GM19452 (cell line): ENCODE results near the gene AMN1.
"Not testable (repeated sequence)": the region's sequence is repeated elsewhere in the genome, so short reads cannot be mapped to it uniquely, and the experiment has no call there.

Experiments used
- ATAC-seq: cut with Tn5 transposase; IDR thresholded peaks from one replicate; pipeline ENCODE4 v1.9.1; 2021; ENCODE audit not compliant: unreplicated experiment

AMN1 gene

DNA sequence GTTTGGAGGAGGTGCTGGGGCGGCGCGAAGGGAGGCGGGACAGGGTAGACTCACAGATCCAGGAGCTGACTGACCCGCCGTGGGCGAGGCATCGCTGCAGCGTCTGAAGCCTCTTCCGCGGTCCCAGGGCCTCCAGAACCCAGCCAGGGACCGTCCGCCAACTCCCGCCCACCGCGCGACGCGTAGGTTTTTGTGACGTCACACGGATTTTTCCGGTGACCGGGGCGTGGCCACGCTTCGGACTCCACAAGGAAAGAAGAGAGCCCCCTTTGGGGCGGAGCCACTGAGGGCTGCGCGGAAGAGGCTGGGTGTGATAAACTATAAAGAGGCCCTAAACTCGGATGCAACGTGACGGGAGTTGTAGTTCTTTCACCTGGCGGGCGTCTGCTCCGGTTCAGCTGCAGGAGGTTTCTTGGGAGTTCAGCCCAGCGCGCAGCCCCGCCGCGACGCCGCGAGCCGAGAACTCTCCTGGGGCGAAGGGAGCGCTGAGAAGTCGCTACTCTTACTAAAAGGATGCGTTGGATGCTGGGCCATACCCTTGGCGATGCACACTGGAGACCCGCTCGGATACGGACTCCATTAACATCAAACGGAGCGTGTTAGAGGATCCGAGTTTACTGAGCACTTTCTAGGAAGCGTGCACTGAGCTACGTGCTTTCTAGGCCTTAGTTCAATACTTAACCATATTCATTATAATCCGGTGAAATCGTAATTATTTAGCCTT, at the start of gene AMN1:
TSS of gene AMN1 (minus strand) at position 105 of the 724 bp plus-strand sequence. CDS start at position 92, 13 bp downstream.
- ATAC-seq = peak; percentile 95

DNA sequence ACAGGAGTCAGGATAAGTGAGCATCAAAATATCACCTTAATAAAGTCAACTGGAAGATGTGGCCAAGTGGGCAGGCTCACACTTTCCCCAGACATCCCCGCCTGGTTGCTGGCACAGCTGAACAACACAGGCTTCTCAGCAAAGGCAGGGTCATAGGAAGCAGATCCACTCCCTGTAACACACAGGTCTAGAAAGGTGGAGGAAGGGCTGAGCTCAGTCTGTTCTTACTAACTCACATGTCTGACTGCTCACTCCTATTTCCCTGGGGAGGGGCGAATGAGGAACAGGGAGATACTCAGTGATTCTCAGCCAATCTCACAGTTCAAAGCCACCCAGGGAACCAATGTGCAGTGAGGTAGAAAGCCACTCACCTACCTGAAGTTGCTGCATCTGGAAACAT, 45.0 kb upstream of the AMN1 start:
- ATAC-seq = no peak

DNA sequence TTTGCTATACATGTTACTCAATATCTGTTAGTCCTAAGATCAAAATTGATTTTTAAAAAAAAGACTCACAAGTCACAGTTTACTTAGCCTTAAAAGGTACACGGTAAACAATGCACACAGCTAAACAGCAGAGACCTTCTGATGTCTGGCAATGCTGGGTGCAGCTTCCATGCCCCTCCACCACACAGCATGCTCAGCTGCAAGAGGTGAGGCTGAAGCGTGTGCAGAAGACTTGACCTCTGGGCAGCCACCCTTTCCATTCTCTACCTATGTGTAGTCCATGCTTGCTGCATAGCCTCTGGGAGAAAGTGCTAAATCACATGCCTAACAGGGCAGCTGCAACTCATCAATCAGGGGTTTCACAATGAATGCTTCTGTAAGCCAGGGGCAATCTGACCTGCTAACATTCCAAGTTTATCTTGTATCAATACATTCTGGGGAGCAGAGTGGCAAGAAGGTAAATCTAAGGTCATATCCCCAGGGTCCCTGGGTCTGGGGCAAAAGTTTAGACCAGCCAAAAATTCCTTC, 44.5 kb upstream of the AMN1 start:
- ATAC-seq = no peak

DNA sequence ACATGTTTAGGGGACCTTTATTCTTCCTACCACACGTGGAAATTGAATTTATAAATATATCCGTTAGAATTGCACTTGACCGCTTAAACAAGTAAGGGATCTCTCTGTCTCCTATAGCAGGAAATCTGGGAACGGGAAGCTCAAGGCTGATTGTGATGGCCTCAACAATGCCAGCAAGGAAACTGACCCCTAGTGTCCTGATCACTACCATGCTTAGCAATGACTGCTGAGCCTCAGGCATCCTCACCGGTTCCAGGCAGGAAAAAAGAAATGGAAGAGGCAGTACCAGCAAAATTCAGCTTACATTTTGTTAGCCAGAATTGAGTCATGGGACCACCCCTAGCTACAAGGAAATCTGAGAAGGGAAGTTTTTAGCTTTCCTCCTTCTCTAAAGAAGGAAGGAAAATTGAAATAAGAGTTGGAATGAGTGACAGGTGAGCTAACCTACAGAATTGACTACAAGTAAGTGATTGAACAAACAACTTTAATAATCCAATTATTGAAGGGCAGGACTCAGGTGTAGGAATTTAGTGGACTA, 43.9 kb upstream of the AMN1 start:
- ATAC-seq = no peak

DNA sequence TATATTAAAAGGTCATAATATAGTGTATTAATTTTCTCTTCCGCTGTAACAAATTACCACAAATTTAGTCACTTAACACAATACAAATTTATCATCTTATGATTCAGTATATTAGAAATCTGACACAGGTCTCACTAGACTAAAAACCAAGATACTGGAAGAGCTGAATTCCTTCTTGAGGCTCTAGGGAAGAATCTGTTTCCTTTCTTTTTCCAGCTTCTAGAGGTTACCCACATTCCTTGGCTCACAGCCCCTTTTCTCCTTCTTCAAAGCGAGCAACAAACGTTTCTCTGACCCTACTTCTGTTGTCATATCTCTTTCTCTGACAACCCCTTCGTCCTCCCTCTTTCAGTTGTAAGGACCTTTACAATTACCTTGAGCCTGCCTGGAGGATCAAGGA, 43.4 kb upstream of the AMN1 start:
- ATAC-seq = no peak

DNA sequence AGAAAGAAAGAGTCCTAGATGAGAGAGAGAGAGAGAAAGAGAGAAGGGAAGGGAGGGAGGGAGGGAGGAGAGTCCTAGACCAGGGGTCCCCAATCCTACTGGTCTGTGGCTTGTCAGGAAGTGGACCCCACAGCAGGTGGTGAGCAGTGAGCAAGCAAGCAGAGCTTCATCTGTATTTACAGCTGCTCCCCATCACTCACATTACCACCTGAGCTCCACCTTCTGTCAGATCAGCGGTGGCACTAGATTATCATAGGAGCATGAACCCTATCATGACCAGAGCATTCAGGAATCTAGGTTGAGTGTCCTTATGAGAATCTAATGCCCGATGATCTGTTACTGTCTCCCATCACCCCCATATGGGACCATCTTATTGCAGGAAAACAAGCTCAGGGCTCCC, 39.2 kb upstream of the AMN1 start:
- no peak for ATAC-seq

DNA sequence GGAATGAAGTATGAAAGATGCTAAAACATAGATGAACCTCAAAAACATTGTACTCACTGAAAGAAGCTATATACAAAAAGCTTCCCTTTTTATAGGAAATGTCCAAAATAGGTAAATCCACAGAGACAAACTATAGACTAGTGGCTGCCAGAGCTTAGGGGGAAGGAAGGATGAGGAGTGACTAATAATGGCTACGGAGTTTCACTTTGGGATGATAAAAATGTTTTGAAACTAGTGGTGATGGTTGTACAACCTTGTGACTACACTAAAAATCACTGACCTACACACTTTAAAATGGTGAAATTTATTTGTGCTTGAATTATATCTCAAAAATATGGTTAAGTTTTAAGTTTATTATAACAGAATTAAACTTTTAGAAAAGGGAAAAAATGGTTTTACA, 37.1 kb upstream of the AMN1 start:
- no peak for ATAC-seq

DNA sequence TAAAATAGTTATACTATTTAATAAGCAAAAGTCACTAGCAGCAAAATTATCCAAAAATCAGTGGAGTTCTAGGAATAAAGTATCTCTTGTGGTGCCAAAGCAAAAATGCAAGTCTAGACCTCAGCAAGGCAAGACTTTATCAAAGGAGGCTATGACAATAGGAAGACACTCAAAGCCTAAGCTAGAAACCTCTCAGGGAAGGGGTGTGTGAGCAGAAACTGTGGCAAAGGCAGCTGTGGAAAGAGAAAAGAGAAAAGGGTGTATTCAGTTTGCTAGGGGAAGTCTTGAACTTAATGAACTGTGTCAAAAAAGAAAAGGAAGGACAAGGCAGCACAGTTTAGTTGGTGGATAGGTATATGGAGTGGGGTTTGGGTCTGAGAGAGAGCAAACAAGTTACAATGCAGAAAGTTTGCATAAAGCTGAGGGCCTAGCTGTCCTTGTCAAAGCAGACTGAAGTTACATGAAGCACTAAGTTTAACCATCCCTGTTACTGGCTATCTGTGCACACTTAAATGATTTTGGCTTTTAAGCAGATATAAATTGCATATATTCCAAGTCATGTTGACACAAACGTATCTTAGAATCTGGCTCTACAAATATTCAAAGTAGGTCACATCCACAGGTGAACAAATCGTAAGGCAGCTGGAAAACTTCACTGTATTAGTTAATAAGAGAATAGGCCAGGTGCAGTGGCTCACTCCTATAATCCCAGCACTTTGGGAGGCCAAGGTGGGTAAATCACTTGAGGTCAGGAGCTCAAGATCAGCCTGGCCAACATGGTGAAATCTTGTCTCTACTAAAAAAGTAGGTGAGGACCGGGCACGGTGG, 31.0 kb upstream of the AMN1 start:
- no peak for ATAC-seq

DNA sequence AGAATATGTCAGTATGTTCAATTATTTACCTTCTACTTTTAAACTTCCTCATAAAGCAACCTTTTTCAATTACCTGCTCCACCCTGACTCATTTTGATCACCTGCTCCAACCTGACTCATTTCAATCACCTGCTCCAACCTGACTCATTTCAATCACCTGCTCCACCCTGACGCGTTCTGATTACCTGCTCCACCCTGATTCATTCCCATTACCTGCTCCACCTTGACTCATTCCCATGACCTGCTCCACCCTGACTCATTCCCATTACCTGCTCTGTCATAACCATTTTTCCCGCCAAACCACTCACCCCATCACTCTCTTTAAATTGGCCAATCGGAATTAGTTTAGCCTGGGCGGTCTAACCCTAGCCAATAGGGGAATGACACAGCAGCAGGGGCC, 29.5 kb upstream of the AMN1 start:
- ATAC-seq = not testable (repeated sequence)

DNA sequence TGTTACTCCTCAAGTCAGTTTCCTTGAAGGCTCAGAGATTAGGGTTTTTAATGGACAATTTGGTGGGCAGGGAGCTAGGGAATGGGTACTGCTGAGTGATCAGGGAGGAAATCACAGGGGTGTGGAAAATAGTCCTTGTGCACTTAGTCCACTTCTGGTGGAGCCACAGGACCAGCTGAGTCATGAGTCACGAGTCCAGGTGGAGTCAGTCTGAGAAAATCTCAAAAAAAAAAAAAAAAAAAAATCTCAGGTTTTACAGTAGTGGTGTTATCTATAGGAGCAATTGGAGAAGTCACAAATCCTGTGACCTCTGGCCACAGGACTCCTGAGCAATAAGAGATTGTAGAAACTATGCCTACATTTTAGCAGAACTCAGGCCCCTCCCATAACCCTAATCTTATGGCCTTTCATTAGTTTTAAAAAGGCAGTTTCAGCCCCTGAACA, 28.2 kb upstream of the AMN1 start:
- ATAC-seq = no peak

DNA sequence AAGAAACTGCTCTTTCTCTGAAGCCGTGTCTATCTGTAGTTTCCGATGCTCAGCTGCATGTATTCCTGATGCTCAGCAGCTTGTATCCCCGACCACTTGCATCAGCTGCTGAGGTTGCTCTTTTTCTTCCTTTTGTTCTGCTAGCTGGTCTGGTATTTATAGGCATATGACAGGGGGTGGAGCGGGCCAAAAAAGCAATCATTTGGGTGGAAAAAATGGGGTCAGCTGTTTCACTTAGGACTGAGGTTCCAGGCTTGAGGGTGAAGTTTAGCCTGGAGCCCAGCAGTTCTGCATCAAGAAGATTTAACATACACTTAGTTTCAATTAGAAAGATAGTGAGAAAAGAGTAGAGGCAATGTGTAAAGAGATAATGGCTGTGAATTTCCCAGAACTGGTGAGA, 23.6 kb upstream of the AMN1 start:
- no peak for ATAC-seq

DNA sequence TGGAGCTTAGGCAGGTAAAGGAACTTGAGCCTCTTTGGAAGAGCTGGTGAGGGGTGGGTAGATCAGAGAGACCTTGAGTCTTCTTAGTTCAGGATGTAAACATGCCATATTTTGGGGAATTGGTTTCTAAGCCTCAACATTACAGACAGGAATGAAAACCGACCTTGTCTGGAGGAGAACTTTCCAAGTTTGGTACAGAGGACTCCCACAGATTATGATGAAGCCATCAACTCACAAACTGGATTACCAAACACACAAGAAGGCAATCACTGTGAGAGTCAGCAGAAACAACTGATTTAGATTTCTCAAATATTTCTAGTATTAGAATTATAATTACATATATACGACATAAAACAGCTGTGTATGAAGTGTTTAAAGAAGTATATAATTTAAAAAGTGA, 22.3 kb upstream of the AMN1 start:
- no peak for ATAC-seq

DNA sequence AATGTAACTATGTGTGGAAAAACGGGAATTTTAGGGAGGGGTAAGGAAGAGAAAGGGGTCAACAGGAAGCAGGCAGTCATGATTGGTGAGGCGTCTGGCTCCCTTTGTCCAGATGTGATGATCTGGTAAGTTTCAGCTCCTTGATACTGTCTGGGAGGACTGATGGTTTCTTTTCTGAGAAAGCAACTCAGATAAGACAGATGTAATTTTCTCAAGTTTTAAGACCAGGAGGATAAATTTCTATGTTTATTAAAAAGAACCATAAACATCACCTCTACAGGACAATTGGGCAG, 21.9 kb upstream of the AMN1 start:
- ATAC-seq = no peak

DNA sequence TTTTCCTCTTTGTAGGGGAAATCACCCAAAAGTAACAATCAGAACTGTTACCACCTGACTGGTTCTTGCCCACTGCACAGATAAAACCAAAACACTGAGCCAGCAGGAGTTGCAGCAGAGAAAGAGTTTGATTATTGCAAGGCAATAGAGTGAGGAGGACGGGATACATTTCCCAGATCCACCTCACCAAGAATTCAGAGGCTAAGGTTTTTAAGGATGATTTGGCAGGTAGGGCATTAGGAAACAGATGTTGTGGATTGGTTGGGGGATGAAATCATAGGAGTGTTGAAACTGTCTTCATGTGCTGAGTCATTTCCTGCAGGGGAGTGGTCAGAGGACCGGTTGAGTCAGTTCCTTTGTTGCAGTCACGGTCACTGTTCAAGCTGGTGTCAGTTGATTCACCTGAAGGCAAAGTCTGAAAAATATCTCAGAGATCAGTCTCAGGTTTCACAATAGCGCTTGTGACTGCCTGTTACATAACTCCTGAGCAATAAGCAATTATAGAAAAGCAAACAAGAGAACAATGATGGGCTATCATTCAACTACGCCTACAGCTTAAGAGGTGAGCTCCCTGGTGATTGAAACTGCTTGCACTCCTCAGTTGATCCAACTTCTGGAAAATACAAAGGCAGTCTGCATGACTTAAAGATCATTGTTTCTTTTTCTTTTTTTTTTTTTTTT, 20.3 kb upstream of the AMN1 start:
- ATAC-seq = peak; percentile 80

DNA sequence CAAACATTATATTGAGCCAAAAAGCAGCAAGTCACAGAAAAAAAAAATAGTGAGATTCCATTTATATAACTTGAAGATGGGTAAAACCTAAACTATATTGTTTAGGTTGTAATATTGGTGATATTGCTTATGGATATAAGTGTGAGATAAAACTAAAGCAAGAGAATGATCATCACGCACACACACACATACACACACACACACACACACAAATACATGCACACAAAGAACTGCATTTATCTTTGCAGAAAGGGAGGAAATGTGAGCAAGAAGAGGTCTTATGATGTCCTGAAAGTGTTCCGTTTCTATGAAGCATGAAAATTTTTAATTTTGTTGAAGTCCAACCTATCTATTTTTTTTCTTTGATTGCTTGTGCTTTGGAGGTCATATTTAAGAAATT, 16.4 kb upstream of the AMN1 start:
- no peak for ATAC-seq

DNA sequence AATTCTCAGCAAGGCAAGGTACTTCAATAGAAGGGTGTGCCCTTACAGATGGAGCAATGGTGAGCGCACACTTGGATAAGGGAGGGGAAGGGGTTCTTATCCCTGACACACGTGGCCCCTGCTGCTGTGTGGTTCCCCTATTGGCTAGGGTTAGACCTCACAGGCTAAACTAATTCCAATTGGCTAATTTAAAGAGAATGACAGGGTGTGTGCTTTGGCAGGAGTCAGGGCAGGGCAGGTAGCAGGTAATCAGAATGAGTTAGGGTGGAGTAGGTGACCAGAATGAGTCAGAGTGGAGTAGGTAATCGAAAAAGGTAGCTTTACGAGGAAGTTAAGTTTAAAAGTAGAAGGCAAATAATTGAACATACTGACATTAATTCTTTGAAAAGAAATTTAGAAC, 15.5 kb upstream of the AMN1 start:
- ATAC-seq = not testable (repeated sequence)

DNA sequence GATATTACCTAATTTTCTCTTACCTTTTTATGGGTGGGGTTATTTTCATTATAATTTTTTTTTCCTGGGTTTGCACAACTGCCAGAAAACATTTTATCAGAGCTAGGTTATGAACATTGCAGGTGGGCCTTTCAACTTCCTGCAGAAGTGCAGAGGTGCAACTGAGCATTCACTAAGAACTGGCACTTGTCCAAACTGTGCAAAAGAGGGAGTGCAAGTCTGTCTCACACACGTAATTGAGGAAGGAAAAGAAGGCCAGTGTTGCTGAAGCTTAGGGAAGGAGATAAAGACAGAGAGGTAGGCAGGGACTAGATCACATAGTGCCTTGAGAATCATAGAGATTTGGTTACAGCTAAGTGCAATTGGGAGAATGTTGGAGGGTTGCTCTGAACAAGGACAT, 14.1 kb upstream of the AMN1 start:
- ATAC-seq = no peak

DNA sequence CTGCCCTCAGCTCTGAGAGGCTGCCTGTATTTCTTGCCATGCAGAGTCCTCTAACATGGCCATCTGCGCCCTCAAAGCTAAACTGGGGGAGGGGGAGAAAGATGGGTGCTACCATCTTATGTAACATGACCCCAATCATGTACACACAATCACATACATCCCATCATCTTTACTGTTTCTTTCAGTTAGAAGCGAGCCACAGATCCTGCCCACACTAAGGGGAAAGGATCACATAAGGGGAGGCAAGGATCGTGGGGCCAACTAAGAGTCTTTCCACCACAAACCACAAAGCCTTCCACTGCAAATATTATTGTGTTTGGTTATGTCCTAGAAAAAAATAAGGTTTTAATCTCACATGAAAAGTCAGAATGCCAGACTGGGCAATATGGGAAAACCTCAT, 11.8 kb upstream of the AMN1 start:
- no peak for ATAC-seq

DNA sequence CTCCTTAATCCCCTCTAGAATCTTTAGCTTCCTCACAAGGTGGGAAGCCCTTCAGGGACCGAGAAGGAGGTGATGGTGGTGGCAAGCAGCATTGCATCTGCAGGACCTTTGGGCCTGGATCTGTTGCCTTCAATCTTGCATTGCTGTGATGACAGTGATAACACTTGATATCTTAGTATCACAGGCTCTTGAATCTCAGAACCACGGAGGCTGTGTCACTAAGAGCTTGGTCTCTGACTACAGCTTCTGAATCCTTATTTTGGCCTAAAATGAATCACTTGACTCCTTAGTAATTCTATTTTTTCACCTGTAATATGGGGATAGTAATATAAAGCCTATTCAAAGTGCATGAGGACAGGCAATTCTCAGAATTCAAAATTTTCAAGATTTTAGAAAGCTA, 8.9 kb upstream of the AMN1 start:
- no peak for ATAC-seq

DNA sequence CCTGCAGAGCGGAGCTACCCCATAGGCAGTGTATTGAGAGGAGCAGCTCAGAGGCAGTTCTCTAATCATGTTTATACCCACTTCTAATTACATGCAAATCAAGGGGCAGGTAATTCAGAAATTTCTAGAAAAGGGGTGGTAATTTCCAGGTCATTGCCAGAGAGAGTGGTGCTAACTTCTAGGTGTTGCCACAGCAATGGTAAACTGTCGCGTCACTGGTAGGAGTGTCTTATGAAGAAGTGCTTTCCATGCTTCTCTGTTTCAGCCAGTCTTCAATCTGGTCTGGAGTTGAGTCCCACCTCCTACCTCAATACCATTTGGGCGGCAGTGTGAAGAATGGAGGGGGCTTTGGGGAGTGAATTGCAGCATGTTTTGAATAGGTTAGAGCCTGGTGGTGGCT, 8.5 kb upstream of the AMN1 start:
- no peak for ATAC-seq

DNA sequence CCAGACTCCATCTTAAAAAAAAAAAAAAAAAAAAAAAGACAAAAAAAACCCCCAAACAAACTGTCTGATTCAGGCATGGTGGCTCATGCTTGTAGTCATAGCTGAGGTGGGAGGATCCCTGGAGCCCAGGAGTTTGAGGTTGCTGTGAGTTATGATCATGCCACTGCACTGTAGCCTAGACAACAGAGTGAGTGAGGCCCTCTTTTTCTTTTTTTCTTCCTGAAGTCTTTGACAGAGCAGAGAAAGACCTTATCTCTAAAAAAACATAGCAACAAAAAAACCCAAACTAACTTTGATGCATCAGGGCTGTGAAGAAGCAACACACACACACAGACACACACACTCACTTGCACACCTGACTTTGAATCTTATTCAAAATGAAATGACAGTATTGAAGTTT, 7.7 kb upstream of the AMN1 start:
- no peak for ATAC-seq
